Panc1 (cell line): Measurements from ENCODE around the gene WAS.

ENCODE experiments used
- POLR2AphosphoS5 ChIP-seq: IDR thresholded peaks from 2 replicates; pipeline ENCODE4 v1.6.1; 2012; ENCODE audit warnings: mild to moderate bottlenecking, low read depth, low read length, moderate library complexity
- TCF7L2 ChIP-seq: IDR thresholded peaks from 2 replicates; pipeline ENCODE4 v1.6.1; 2011; ENCODE audit warnings: mild to moderate bottlenecking, low read depth, low read length, inconsistent platforms
- TF ChIP-seq, protein P1 (sequence below): fragments of 450-650 bp; IDR thresholded peaks from 2 replicates; pipeline ENCODE4 v1.5.1; 2017; ENCODE audit warnings: mild to moderate bottlenecking
- TF ChIP-seq, protein P2 (sequence below), 2 experiments: IDR thresholded peaks; 2 replicates each; pipeline ENCODE4 v1.6.1; 2011 to 2012; ENCODE audit warnings: low read depth in 2 of 2, control low read depth in 1 of 2, low read length in 1 of 2, mild to moderate bottlenecking in 1 of 2, moderate library complexity in 1 of 2; ENCODE audit not compliant: insufficient read depth in 1 of 2

DNA sequence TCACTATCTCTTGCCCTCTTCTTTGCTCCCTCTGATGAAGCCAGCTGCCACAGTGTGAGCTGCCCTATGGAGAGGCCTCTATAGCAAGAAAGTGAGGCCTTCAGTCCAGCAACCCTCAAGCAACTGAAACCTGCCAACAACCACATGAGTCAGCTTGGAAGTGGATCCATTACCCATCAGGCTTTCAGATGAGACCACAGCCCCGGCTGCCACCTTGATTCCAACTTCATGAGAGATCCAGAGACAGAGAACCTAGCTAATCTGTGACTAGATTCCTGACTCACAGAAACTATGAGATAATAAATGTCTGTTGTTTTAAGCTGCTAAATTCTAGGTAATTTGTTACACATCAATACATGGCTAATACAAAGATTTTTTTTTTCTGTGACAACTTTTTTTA lies 20.4 kb upstream of the WAS start:
- TF ChIP-seq POLR2AphosphoS5 = no peak
- TF ChIP-seq, protein P1, sequence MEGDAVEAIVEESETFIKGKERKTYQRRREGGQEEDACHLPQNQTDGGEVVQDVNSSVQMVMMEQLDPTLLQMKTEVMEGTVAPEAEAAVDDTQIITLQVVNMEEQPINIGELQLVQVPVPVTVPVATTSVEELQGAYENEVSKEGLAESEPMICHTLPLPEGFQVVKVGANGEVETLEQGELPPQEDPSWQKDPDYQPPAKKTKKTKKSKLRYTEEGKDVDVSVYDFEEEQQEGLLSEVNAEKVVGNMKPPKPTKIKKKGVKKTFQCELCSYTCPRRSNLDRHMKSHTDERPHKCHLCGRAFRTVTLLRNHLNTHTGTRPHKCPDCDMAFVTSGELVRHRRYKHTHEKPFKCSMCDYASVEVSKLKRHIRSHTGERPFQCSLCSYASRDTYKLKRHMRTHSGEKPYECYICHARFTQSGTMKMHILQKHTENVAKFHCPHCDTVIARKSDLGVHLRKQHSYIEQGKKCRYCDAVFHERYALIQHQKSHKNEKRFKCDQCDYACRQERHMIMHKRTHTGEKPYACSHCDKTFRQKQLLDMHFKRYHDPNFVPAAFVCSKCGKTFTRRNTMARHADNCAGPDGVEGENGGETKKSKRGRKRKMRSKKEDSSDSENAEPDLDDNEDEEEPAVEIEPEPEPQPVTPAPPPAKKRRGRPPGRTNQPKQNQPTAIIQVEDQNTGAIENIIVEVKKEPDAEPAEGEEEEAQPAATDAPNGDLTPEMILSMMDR = no peak
- TF ChIP-seq, protein P2, sequence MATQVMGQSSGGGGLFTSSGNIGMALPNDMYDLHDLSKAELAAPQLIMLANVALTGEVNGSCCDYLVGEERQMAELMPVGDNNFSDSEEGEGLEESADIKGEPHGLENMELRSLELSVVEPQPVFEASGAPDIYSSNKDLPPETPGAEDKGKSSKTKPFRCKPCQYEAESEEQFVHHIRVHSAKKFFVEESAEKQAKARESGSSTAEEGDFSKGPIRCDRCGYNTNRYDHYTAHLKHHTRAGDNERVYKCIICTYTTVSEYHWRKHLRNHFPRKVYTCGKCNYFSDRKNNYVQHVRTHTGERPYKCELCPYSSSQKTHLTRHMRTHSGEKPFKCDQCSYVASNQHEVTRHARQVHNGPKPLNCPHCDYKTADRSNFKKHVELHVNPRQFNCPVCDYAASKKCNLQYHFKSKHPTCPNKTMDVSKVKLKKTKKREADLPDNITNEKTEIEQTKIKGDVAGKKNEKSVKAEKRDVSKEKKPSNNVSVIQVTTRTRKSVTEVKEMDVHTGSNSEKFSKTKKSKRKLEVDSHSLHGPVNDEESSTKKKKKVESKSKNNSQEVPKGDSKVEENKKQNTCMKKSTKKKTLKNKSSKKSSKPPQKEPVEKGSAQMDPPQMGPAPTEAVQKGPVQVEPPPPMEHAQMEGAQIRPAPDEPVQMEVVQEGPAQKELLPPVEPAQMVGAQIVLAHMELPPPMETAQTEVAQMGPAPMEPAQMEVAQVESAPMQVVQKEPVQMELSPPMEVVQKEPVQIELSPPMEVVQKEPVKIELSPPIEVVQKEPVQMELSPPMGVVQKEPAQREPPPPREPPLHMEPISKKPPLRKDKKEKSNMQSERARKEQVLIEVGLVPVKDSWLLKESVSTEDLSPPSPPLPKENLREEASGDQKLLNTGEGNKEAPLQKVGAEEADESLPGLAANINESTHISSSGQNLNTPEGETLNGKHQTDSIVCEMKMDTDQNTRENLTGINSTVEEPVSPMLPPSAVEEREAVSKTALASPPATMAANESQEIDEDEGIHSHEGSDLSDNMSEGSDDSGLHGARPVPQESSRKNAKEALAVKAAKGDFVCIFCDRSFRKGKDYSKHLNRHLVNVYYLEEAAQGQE (IDR thresholded peaks at IDR 0.05; ENCODE audit: insufficient read depth in 1 of 2, low read depth in 2 of 2, low read length in 1 of 2) = no peak
- TF ChIP-seq TCF7L2 = no peak
